SK-N-MC (cell line): ENCODE measurements around the gene MLPH.

Experiments used
- EZH2 ChIP-seq: fragments of 200-600 bp; sonication (generic); IDR thresholded peaks from one replicate; pipeline ENCODE4 v1.6.1; 2017; ENCODE audit warnings: antibody characterized with exemption
- FOXP2 ChIP-seq: optimal IDR thresholded peaks from 2 replicates; pipeline ENCODE3; 2011; ENCODE audit warnings: mild to moderate bottlenecking, moderate library complexity; ENCODE audit not compliant: insufficient read depth; ENCODE audit errors: extremely low read length, control extremely low read depth
- POLR2AphosphoS5 ChIP-seq: IDR thresholded peaks from 2 replicates; pipeline ENCODE4 v1.6.1; 2012; ENCODE audit warnings: mild to moderate bottlenecking, low read depth, low read length, borderline replicate concordance

DNA sequence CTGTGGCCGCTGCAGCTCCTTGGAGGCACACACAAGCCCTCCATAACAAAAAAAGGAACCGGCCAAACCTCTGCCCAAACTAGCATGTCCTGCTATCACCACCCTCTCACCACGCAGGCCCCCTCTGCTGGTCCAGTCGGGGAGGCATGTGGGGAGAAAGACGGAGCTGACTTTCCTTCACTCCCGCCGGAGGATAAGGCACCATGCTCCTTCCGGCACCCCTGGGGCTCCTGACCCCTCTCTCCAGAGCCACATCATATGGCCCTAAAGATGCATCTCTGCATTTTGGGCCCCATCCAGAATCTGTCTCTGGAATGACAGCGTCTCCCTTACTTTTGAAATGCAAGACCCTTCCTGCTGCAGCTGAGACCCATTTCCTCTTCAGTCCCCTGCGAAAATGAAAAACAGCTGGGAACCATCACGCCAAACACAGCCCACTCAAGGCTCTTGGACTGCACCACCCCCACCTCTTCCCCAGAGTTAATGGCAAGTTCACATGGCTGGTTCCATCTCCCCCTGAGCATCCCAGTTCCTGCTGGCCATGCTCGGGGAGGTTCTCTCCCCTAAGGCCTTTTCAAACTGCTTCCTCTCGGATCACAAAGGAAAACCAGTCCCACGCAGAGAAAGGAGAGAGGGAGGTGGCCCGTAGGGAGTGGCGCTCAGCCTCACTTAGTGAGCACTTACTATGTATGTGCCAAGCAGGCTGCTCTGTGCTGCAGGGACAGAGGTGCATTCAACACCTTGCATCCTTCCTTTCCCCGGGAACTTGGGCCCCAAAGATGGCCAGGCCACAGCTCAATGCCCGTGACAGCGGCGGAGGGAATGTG lies 35.2 kb upstream of the MLPH start:
- TF ChIP-seq EZH2 (no peak), POLR2AphosphoS5 (no peak), FOXP2 (no peak)
